K562 (cell line): Measurements from ENCODE around the gene TSPOAP1. TPM values are rescaled to one million over a fixed set of nuclear protein-coding genes. Genes with fewer than 3 reads are reported as not detected.

Experiments used
- ID3 ChIP-seq, 2 experiments: fragments of 250-450 bp in 1 of 2; fragments of 450-650 bp in 1 of 2; sonication (Bioruptor Pico) in 1 of 2; IDR thresholded peaks; 2 replicates each; pipeline versions ENCODE4 v1.6.1 to v1.8.0; 2016 to 2021; ENCODE audit warnings: mild to moderate bottlenecking in 2 of 2, moderate library complexity in 2 of 2, missing compliant biosample characterization in 1 of 2, missing genetic modification characterization in 1 of 2
- JUN ChIP-seq, 2 experiments: sonication (generic) in 1 of 2; formaldehyde crosslinking in 1 of 2; IDR thresholded peaks; 2 replicates each; pipeline versions ENCODE4 v1.6.1 to v1.8.0; 2012 to 2022; ENCODE audit warnings: borderline replicate concordance in 2 of 2, mild to moderate bottlenecking in 2 of 2, improper control_type of control experiment in 1 of 2, low read depth in 1 of 2, low read length in 1 of 2, missing genetic modification reagents in 1 of 2
- MAZ ChIP-seq, 2 experiments: fragments of 450-650 bp in 1 of 2; sonication (generic) in 1 of 2; formaldehyde crosslinking; IDR thresholded peaks in 1 of 2; conservative IDR thresholded peaks in 1 of 2; 2 replicates each; pipeline versions ENCODE4 v1.4.0 to v1.5.0; 2020; ENCODE audit warnings: mild to moderate bottlenecking in 1 of 2, missing genetic modification reagents in 1 of 2
- NFRKB ChIP-seq: fragments of 450-650 bp; IDR thresholded peaks from 2 replicates; pipeline ENCODE4 v1.6.1; 2016; ENCODE audit warnings: low read depth
- NR2C2 ChIP-seq, 2 experiments: fragments of 200-800 bp in 1 of 2; sonication (Bioruptor generic) in 1 of 2; sonication (generic) in 1 of 2; formaldehyde crosslinking in 1 of 2; IDR thresholded peaks; 2 replicates each; pipeline versions ENCODE4 v1.6.1 to v1.8.0; 2016 to 2022; ENCODE audit warnings: mild to moderate bottlenecking in 1 of 2, missing compliant biosample characterization in 1 of 2, missing genetic modification characterization in 1 of 2, missing genetic modification reagents in 1 of 2
- polyA plus RNA-seq, 8 experiments: library from polyadenylated mRNA; depleted of rRNA in 4 of 8; stranded (reverse) in 5 of 8; unstranded in 3 of 8; fragments of >200 nt; fragmentation: Nextera tagmentation in 2 of 8; fragmentation: Illumina TruSeq in 1 of 8; extraction: Ambion mirVana in 2 of 8; extraction: Trizol in 1 of 8; gene quantifications; 2 replicates each; pipeline versions ENCODE4 v1.2.1 to v1.2.3, GENCODE V29; 2011 to 2014; ENCODE audit warnings: inconsistent platforms in 1 of 8, missing spikeins in 1 of 8
- total RNA-seq, 7 experiments: library from RNA; depleted of rRNA in 6 of 7; stranded (reverse); fragments of >200 nt in 6 of 7; fragmentation: Illumina TruSeq in 2 of 7; extraction: Trizol in 2 of 7; gene quantifications; 2 replicates each; pipeline versions ENCODE4 v1.2.1 to v1.2.3, GENCODE V29; 2011 to 2021; ENCODE audit warnings: low replicate concordance in 1 of 7
- TF ChIP-seq, protein P1 (sequence below): fragments of 200-800 bp; sonication (Bioruptor generic); IDR thresholded peaks from 2 replicates; pipeline ENCODE4 v1.6.1; 2017; ENCODE audit warnings: missing genetic modification characterization, missing compliant biosample characterization

The TSPOAP1 gene
- total and polyA plus RNA-seq, 9 of the 15 experiments (the other 6 are each of a cell fraction or from before 2014, with no cell fraction given): 0.87 to 3.9 (median 1.8) TPM; not detected in 2

DNA sequence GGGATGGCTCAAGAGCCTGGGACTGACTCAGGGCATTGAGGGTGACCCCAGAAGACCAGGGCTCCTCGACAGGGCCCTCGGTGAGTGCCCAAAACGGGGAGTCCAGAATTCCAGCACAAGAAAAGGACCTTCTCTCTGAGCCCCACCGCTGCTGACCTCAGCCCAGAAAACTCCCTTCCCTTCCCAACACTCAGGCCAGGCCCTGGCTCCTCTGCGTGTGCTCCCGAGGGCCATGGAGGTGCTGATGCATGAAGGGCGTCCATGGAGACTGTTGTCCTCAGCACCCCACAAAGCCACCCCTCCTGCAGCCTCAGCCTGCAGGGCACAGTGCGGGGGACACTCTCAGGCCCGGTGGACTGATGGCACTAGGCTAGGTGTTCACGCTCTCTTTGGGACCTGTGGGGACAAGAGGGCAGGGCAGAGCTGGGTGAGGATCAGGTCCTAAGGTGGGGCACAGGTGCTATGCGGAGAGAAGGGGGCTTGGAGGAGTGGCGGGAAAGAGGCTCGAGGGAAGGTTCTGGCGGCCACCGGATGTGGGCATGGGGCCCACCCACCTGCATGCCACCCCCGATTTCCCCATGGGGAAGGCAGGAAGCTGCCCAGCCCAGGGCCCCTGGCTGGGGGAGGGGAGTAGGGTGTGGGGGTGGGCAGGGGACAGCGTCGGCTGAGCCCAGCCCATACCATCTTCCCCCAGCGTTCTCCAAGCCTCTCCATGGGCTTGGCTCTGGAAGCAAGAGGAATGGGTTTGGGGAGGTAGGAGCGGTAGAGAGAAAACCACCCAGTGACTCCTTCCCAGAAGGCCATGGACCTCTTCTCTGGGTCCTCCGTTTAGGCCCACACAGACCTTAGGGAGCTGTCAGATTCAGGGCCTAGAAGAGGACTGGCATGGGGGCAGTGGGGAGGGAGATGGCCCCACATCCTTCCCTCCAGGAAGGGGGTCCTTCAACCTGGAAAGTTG, 4.5 kb upstream of the TSPOAP1 start (continued):
- TF ChIP-seq JUN (IDR thresholded peaks at IDR 0.05; ENCODE audit: borderline replicate concordance, low read depth, low read length): no peak
- 0 out of 2 replicates have a peak, but pooled peaks have one; percentile 50 for TF ChIP-seq JUN (CRISPR knock-in tag; IDR thresholded peaks at IDR 0.05; ENCODE audit: borderline replicate concordance)
- no peak for TF ChIP-seq ID3 (CRISPR knock-in tag; IDR thresholded peaks at IDR 0.05)
- TF ChIP-seq ID3 (tag; IDR thresholded peaks at IDR 0.05): 0 out of 2 replicates have a peak, but pooled peaks have one; percentile 23
- TF ChIP-seq, protein P1, sequence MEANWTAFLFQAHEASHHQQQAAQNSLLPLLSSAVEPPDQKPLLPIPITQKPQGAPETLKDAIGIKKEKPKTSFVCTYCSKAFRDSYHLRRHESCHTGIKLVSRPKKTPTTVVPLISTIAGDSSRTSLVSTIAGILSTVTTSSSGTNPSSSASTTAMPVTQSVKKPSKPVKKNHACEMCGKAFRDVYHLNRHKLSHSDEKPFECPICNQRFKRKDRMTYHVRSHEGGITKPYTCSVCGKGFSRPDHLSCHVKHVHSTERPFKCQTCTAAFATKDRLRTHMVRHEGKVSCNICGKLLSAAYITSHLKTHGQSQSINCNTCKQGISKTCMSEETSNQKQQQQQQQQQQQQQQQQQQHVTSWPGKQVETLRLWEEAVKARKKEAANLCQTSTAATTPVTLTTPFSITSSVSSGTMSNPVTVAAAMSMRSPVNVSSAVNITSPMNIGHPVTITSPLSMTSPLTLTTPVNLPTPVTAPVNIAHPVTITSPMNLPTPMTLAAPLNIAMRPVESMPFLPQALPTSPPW: peak; percentile 67
- TF ChIP-seq NR2C2 (CRISPR knock-in tag; IDR thresholded peaks at IDR 0.05): no peak
- TF ChIP-seq NR2C2 (tag; IDR thresholded peaks at IDR 0.05): 0 out of 2 replicates have a peak, but pooled peaks have one; percentile 9
- TF ChIP-seq NFRKB: peak; percentile 63; the same call in 1 of the 2 replicates
- TF ChIP-seq MAZ (CRISPR knock-in tag; conservative IDR thresholded peaks at IDR 0.05 in 1 of 2, IDR thresholded peaks at IDR 0.05 in 1 of 2): 0 out of 4 replicates have a peak, but pooled peaks of 1 of the 2 experiments have one; percentile 3
- TF ChIP-seq, all 486 proteins: peak for 21
